Psoas muscle (tissue), 8 donors: ENCODE data around the gene PUM1. TPM values are rescaled to one million over a fixed set of nuclear protein-coding genes. Genes with fewer than 3 reads are reported as not detected.

Experiments used
- ATAC-seq, 4 donors: fragments of 200-7000 bp; cut with Tn5 transposase; one replicate each; pipeline ENCODE4 v1.9.1; 2020; ENCODE audit warnings: moderate library complexity in 3 of 4, mild to moderate bottlenecking in 2 of 4
- DNase-seq, 2 donors: peaks; one replicate each; pipeline ENCODE4 v3.0.0-alpha.2; 2020
- H3K27ac ChIP-seq: fragments of 200-600 bp; one replicate; pipeline ENCODE4 v1.8.0; 2022
- H3K27me3 ChIP-seq, 3 donors: fragments of 200-600 bp in 1 of 3; one replicate each; pipeline versions ENCODE4 v1.6.1 to v1.8.0; 2013 to 2022; ENCODE audit warnings: low read length in 2 of 3, mild to moderate bottlenecking in 2 of 3, moderate library complexity in 1 of 3; ENCODE audit not compliant: insufficient read depth in 3 of 3
- H3K36me3 ChIP-seq, 2 donors: fragments of 200-600 bp in 1 of 2; one replicate each; pipeline versions ENCODE4 v1.6.1 to v1.8.0; 2013 to 2022; ENCODE audit warnings: low read depth in 1 of 2, mild to moderate bottlenecking in 1 of 2, moderate library complexity in 1 of 2; ENCODE audit not compliant: insufficient read depth in 1 of 2
- H3K4me1 ChIP-seq: fragments of 200-600 bp; one replicate; pipeline ENCODE4 v1.8.0; 2022
- H3K4me3 ChIP-seq: fragments of 200-600 bp; one replicate; pipeline ENCODE4 v1.8.0; 2022; ENCODE audit warnings: mild to moderate bottlenecking
- H3K9me3 ChIP-seq: fragments of 200-600 bp; one replicate; pipeline ENCODE4 v1.8.0; 2022
- WGBS, 3 donors: extraction: QIAGEN DNeasy Blood & Tissue Kit; methylation state at CpG; one replicate each; pipeline versions ENCODE4 v1.1.6 to v1.1.7; 2013; 5-methylcytosine and 5-hydroxymethylcytosine counted together
- intact Hi-C, 2 donors: fragments of 100-400 bp; cut with DNase I; formaldehyde crosslinking; loops; one replicate each; pipeline versions ENCODE4 v1.11.0 to v1.14.2; 2022
- long read RNA-seq, 2 donors: library from polyadenylated mRNA; unstranded; transcript quantifications; one replicate each; pipeline ENCODE4 v2.0.0, GENCODE V29; 2021
- polyA plus RNA-seq, 3 donors: library from polyadenylated mRNA; stranded (reverse); fragments of 200-250 nt; gene quantifications; one replicate each; pipeline ENCODE4 v1.2.3, GENCODE V29; 2013
- total RNA-seq, 4 donors: library from RNA; stranded (reverse); fragmentation: NEBNext Ultra II Directional in 2 of 4; extraction: Animal tissue kit (Norgen Biotek cat#: 25700) in 2 of 4; gene quantifications; one replicate each; pipeline versions ENCODE4 v1.2.1 to v1.2.4, GENCODE V29; 2021 to 2023
- TF ChIP-seq, protein P1 (sequence below): fragments of 200-600 bp; IDR thresholded peaks from one replicate; pipeline ENCODE4 v1.8.0; 2022; ENCODE audit warnings: antibody characterized with exemption
- donor health status: healthy with polysubstance abuse.
- donor health status: DM: no; HTN: no; CAD: no; lungs with moderate emphysema.
- donor health status: Bipolar disorder and iron deficiency.
- donor health status: healthy.
- donor health status: DM: yes; HTN: yes; CAD: no.
- donor health status: DM: no; HTN: no; CAD: no.
- donor health status: DM: no; HTN: no; CAD: no.
- donor health status: DM: yes; HTN: yes; CAD: no.

PUM1 gene
- total RNA-seq, result 10 to 100 TPM; 80.0 to 93.4 (median 81.7) TPM
- polyA plus RNA-seq, result 10 to 100 TPM; 16.8 to 38.8 (median 21.2) TPM
- long read RNA-seq, donor 1, full-length matches to known transcripts, result 8 of 36 reads
- long read RNA-seq, donor 1, partial matches to known transcripts, result 9 of 36 reads
- long read RNA-seq, donor 1, other reads (novel, unspliced or antisense), result 19 of 36 reads
- long read RNA-seq, donor 2, full-length matches to known transcripts, result 23 of 93 reads
- long read RNA-seq, donor 2, partial matches to known transcripts, result 23 of 93 reads
- long read RNA-seq, donor 2, other reads (novel, unspliced or antisense), result 47 of 93 reads

DNA sequence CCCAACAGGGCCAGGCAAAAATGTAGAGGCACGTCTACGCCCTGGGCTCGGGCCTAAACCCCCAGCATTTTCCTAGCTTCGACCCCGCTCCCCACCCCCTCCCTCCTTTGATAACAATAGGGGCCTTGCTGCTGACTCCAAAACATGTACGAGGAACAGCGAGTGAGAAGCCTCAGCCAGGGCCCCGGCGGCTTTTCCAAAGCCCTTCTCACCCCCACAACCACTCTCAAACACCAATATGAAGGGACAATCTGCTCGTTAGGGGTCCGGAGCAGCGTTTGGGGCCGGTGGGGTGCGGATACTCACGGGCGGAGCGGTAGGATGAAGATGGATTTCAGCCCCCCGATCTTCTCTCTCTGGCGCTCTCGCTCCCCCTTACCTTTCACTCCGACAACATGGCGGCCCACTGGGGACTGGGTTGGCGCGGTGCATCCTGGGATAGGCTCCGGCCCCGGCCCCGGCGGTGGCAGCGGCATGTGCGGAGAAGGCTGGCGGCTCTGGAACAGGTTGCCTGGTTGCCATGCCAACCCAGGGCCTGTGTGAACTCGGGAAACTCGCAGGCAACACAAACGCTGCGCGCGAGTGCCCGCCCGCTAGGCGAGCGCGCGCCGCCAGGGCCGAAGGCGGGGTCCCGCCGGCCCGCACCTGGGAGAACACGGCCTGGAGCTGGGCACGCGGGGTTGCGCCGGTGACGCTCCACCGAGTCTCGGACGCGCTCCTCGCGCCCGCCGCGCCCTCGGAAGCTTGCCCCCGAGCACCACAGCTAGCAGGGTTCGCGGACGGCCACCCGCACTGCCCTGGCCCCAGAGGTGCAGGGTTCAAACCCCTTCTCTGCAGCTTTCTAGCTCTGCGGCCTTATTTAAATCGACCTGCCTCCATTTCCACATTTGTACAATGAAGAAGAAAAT, at the start of gene PUM1:
Gene PUM1, minus strand, starts transcription at position 408 of the 908 bp plus-strand sequence. CDS start 6,151 bp downstream, outside the sequence.
- H3K27me3 ChIP-seq, result no peaks in the 10 kb centered on the region
- H3K4me3 ChIP-seq, result peak within 1 kb of the TSS; percentile 96
- ATAC-seq (peak; percentile 99), DNase-seq (peak; percentile 98)
- no peaks in the 10 kb centered on the region for H3K9me3 ChIP-seq
- H3K4me1 ChIP-seq, result peaks cover 33% of the 10 kb centered on the region
- peak within 1 kb of the TSS; percentile 94 for H3K27ac ChIP-seq
- TF ChIP-seq, protein P1, sequence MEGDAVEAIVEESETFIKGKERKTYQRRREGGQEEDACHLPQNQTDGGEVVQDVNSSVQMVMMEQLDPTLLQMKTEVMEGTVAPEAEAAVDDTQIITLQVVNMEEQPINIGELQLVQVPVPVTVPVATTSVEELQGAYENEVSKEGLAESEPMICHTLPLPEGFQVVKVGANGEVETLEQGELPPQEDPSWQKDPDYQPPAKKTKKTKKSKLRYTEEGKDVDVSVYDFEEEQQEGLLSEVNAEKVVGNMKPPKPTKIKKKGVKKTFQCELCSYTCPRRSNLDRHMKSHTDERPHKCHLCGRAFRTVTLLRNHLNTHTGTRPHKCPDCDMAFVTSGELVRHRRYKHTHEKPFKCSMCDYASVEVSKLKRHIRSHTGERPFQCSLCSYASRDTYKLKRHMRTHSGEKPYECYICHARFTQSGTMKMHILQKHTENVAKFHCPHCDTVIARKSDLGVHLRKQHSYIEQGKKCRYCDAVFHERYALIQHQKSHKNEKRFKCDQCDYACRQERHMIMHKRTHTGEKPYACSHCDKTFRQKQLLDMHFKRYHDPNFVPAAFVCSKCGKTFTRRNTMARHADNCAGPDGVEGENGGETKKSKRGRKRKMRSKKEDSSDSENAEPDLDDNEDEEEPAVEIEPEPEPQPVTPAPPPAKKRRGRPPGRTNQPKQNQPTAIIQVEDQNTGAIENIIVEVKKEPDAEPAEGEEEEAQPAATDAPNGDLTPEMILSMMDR, result peak; percentile 14
- intact Hi-C loops, result loop anchor here in 1 of 2 donors (2.0 kb wide), 1 partner anchor 83 kb away; no protein-coding TSS in a partner anchor
- 1 to 2% (median 1%) methylated on average over 62 to 72 of the region's 72 CpGs for WGBS, 3 donors
- no peaks in the 10 kb centered on the region for H3K36me3 ChIP-seq

DNA sequence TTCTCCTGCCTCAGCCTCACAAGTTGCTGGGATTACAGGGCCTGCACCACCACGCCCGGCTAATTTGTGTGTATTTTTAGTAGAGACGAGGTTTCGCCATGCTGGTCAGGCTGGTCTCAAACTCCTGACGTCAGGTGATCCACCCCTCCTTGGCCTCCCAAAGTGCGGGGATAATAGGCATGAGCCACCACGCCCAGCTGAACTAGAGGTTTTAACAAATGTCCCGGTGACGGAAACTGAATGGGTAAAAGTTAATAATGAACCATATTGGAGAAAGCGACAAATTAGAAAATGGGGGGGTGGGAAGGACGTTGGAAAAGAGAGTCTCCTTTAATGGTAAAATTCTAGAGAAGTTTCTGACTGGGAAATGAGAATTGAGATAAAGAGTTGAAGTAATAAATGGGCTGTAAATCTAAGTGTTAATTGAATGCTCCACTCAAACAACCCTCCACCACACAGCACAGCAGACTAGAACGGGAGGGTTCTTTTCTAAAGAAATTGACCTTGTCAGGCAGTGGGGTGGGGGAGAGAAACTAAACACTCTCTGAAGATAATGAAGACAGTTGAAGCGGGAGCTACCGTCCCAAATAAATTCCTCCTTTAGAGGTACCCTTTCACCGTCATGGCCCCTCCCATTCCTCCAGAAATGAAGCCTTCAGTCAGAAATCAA, 46.9 kb upstream of the PUM1 start:
- Histone ChIP-seq H3K27ac (no peak overlapping the region), H3K27me3 (no peaks in the 10 kb centered on the region), H3K4me3 (no peak overlapping the region), H3K9me3 (no peaks in the 10 kb centered on the region), H3K36me3 (no peaks in the 10 kb centered on the region), H3K4me1 (no peaks in the 10 kb centered on the region)
- DNase-seq (no peak), ATAC-seq (no peak)
- 65 to 70% (median 69%) methylated on average over 15 of the region's 15 CpGs for WGBS, 3 donors
- TF ChIP-seq, protein P1, result no peak
- intact Hi-C loops, result no loop called here

- TF ChIP-seq, protein P1, result no peak
- Histone ChIP-seq H3K36me3 (no peaks in the 10 kb centered on the region), H3K27ac (no peak overlapping the region), H3K4me3 (no peak overlapping the region), H3K9me3 (no peaks in the 10 kb centered on the region), H3K27me3 (no peaks in the 10 kb centered on the region), H3K4me1 (no peaks in the 10 kb centered on the region)
- DNase-seq, result peak; percentile 65 to 72
- peak in 2 of 4 donors; percentile 32 to 34 for ATAC-seq
- 57 to 62% (median 61%) methylated on average over 8 of the region's 8 CpGs for WGBS, 3 donors
- intact Hi-C loops, result no loop called here
Measured at GRCh38 chr1:31111290-31111951, 45.9 kb upstream of the PUM1 start.

GRCh38 chr1:31110846-31111245, 45.3 kb upstream of the PUM1 start:
- Histone ChIP-seq H3K4me1 (no peaks in the 10 kb centered on the region), H3K27ac (no peak overlapping the region), H3K9me3 (no peaks in the 10 kb centered on the region), H3K36me3 (no peaks in the 10 kb centered on the region), H3K27me3 (no peaks in the 10 kb centered on the region), H3K4me3 (no peak overlapping the region)
- no peak for ATAC-seq
- TF ChIP-seq, protein P1, result no peak
- WGBS, 3 donors, result 81 to 91% (median 88%) methylated on average over 7 of the region's 7 CpGs
- no peak for DNase-seq
- intact Hi-C loops, result no loop called here
